ENCODE results near the gene ICAM2.

DNA sequence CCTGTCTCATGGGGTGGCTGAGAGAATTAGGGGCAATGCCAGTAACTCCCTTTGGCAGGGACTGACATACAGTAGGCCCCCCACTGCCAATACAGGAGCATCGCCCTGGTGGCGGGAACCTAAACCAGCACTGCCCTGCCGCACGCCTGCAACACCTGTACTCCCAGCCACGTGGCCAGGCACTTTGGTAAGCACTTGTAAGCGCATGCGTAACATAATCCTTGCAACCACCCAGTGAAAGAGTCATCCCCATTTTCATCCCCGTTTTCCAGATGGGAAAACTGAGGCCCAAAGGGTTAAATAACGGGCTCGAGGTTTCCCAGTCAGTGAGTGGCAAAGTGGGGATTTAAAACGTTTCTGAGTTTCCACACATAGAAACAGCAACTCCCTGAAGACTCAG lies 65.2 kb downstream of the ICAM2 start:
- no peak for TF ChIP-seq POLR2A (IDR thresholded peaks at IDR 0.05)
- TF ChIP-seq, protein P1, sequence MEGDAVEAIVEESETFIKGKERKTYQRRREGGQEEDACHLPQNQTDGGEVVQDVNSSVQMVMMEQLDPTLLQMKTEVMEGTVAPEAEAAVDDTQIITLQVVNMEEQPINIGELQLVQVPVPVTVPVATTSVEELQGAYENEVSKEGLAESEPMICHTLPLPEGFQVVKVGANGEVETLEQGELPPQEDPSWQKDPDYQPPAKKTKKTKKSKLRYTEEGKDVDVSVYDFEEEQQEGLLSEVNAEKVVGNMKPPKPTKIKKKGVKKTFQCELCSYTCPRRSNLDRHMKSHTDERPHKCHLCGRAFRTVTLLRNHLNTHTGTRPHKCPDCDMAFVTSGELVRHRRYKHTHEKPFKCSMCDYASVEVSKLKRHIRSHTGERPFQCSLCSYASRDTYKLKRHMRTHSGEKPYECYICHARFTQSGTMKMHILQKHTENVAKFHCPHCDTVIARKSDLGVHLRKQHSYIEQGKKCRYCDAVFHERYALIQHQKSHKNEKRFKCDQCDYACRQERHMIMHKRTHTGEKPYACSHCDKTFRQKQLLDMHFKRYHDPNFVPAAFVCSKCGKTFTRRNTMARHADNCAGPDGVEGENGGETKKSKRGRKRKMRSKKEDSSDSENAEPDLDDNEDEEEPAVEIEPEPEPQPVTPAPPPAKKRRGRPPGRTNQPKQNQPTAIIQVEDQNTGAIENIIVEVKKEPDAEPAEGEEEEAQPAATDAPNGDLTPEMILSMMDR (IDR thresholded peaks at IDR 0.05) = no peak
